CMK (cell line): ENCODE data around the gene COPS6.

Experiments used
- DNase-seq: peaks from one replicate; pipeline ENCODE4 v3.0.0-alpha.2; 2010; ENCODE audit warnings: low read depth

Gene COPS6

DNA sequence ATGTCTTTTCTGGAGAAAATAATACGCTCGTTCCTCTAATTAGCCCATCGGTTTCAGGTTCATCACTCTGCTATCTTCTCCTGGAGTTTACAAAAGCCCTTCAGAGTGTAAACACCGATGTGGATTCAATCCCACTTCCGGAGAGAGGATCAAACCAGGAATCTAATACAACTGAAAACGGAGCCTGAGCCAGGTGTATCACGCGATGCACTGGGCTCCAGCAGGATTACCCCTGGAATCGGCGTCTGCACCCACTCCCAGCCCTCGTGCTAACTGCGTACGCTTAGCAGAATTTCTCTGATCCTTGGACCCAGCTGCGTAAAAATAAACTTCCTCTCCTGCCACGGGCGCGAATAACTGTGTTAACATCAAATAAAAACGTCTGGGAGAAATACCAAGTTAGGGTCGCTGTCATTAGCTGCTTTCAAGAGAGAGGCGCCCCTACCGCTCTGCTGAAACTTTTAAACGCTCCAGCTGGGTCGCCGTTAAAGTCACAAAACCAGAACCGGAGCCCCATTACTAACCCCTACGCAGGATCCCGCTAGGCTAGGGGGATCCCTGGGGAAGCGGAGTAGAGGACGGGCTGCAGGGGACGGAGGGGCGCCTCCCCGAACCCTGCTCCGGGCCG, 7.7 kb upstream of the COPS6 start:
- no peak for DNase-seq

DNA sequence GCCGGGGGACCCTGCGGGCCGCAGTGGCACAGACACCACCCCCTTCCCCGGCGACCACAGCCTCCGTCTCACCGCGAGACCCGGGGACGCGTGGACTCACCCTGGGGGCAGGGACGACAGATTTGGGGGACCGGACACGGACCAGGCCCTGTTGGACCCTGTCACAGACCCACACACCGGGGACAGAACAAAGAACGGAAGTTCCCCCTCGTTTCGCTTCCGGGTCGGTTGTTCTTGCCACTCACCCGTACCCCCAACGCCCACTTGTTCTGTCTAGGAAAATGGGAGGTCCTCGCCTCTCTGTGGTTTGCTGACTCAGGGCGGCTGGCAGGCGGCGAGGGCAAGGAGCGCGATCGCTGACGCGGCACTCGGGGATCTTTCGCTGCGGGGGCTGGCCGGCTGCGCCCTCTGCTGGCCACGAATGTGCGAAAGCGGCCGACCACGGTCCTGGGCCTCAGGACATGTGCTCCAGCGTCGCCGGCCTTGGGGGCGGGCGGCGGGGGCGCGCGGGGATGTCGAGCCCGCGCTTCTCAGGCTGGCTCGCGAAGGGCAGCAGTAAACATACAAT, 7.2 kb upstream of the COPS6 start, which contains the start of gene ZNF3:
ZNF3 (minus strand) TSS at position 189 of the 568 bp plus-strand sequence. CDS start 4,366 bp downstream, outside the sequence.
- peak; percentile 97 for DNase-seq

DNA sequence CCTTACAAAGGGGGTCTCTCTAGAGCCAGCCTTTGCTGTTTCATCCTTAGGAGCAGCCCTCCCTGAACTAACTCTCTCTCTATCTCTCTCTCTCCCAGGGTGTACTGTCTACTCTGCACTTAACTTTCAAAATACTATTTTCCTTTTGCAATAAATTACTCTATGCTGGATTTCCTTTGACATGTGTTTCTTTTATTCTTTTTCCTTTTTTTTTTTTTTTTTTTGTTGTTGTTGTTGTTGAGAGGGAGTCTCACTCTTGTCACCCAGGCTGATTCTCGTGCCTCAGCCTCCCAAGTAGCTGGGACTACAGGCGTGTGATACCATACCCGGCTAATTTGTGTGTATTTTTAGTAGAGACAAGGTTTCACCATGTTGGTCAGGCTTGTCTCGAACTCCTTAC, 5.8 kb upstream of the COPS6 start:
- DNase-seq = no peak

DNA sequence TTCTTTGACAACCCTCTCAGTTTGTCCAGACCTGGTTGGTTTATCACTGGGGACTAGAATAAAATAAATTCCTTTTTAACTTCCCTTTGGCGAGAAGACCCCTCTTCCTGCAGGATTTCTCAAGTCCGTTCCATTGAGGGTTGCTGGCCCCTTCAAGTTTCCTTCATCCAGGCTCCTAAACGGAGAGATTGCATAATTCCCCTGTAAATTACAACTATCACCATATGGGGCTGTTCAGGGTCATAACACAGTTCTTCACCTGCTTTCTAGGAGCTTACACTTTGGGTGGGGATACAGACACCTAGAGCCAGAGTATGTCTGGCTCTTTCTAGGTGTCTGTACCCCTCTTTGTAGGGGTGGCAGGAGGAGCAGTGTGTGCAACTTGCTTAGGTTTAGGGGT, 3.3 kb upstream of the COPS6 start:
- DNase-seq = no peak

DNA sequence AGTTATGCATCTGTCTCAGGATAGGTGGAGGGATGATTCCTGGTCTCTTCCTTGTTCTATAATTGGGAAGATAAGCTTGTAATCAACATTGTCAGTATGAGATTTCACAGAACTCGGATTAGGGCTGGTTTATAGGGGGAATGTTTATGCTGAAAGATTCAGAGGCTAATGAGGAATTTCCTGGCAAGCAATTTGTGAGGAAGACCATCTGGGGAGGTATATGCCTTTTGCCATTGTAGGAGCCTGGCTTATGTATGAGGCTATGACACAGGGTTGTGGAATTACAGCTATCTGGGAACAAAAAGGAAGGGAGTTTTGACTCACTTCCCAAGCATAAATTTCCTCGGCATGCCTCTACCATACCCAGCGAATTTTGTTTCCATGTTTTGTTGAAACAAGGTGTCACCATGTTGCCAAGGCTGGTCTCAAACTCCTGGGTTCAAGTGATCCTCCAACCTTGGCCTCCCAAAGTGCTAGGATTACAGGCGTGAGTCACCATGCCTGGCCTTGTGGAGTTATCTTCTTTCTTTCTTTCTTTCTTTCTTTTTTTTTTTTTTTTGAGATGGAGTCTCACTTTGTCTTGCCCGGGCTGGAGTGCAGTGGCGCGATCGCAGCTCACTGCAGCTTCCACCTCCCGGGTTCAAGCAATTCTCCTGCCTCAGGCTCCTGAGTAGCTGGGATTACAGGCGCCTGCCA, 1.6 kb upstream of the COPS6 start:
- no peak for DNase-seq

DNA sequence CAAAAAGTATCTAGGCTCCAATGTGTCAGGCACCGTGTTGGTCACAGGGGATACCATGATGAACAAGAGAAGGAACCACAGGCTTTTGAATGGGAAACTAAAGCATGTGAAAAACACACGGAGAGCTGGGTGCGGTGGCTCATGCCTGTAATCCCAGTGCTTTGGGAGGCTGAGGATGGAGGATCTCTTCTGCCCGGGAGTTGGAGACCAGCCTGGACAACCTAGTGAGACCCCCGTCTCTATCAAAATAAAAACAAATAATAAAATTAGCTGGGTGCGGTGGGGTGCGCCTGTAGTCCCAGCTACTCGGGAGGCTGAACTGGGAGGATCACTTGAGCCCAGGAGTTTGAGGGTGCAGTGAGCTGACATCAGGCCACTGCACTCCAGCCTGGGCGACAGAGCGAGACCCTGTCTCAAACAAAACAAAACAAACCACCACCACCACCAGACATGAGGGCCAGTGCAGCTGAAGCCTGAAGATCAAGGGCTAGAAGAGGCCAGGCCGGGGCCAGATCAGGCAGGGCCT, 611 bp upstream of the COPS6 start:
- DNase-seq = no peak

DNA sequence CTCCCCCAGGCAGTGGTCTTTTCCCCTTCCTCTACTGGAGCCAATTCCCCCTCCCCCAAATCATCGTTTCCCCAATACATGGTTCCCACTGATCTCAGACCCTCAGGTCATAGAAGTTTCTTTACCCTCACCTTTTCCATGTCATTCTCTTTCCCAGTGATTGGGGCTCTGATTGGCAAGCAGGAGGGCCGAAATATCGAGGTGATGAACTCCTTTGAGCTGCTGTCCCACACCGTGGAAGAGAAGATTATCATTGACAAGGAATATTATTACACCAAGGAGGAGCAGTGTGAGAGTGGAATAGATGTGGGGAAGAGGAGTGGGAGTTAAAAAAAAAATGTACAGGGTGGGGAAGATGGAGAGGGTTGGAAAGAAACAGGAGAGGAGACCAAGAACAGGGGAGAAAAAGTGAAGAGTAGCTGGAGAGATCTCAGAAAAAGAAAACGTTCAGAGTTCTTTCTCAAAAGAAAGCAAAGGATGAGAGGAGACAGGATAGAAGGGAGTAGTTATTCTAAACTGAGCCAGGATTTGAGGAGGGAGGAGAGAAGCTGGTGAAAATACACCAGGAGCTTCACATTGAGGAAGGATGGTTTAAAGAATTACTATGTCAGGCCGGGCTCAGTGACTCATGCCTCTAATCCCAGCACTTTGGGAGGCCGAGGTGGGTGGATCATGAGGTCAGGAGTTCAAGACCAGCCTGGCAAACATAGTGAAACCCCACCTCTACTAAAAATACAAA, 858 bp downstream of the COPS6 start:
- DNase-seq = no peak

DNA sequence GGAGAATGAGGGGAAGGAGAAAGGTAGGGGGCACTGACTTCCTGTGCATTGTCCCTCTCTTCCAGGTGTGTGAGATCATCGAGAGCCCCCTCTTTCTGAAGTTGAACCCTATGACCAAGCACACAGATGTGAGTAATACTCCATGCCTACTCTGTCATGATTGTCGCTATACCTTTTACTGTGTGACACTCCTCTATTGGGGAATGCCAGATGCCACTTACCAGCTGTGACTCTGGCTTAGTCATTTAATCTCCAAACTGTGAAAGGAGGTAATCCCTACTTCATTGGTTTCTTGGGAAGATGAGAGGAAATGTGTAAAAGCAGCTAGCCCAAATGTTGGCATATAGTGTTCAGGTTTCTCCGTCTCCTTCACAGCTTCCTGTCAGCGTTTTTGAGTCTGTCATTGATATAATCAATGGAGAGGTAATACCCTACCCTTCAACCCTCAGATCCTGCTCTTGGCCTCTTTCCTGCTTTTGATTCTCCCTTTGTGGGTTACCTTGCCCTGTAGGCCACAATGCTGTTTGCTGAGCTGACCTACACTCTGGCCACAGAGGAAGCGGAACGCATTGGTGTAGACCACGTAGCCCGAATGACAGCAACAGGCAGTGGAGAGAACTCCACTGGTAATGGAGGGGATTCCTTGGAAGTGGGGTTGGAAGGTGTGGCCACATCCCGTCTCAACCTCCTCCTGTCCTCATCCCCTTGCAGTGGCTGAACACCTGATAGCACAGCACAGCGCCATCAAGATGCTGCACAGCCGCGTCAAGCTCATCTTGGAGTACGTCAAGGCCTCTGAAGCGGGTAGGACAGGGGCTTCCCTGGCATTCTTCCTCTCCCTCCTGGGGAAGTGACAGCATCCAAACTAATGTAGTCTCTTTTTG, 2.0 kb downstream of the COPS6 start:
- no peak for DNase-seq

DNA sequence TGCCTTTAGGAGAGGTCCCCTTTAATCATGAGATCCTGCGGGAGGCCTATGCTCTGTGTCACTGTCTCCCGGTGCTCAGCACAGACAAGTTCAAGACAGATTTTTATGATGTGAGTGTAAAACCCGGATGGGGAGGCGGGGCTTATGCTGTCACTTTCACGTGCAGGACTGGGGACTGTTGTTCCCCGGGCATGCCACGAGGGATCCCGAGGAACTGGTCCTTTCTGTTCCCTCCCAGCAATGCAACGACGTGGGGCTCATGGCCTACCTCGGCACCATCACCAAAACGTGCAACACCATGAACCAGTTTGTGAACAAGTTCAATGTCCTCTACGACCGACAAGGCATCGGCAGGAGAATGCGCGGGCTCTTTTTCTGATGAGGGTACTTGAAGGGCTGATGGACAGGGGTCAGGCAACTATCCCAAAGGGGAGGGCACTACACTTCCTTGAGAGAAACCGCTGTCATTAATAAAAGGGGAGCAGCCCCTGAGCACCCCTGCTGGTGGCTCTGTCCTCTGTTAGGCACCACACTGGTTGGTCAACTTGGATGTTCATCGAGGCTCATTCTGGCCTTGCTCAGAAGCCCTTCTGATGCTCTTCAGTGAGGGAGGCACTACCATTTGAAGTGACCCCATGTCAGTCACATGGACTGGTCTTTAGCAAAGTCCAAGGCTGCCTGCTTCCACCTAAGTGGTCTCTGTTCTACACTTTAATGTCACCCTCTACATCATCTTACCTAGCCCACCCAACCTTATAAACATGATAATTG, 2.8 kb downstream of the COPS6 start:
- DNase-seq = no peak

DNA sequence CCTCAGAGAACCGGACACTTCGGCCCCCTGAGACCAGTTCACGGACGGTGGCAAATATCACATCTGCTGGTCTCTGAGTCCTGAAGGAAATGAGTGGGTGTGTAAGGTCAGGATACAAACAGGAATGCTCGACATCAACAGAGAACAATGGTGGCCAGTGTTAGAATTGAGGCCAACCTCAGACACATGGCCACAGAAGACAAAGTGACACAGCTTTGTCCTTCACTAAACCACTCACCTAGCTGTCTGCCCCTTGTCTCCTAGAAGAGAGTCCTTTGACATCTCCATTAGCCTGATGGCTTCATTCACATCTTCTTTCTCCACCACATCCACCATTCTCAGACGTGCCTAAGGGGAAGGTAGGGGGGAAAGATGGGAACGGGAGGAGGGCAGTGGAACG, 4.3 kb downstream of the COPS6 start:
- no peak for DNase-seq

DNA sequence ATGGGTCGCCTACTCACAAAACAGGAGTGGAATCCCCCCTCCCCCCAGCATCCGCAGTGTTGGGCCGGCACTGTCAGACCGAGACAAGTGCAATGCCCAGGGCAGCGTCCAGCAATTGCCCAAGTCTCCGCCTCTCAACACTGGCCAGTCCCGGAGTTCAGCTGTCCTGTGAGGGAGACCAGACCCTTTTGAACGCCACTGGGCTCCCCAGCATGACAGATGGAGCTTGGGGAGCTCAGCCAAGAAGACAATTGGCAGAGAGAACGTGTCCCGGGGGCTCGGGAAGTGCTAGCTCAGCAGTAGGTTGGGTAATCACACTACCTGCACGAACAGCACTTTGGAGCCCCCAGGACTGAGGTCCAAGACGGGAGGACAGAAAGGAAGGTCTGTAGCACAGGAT, 4.7 kb downstream of the COPS6 start:
- no peak for DNase-seq

DNA sequence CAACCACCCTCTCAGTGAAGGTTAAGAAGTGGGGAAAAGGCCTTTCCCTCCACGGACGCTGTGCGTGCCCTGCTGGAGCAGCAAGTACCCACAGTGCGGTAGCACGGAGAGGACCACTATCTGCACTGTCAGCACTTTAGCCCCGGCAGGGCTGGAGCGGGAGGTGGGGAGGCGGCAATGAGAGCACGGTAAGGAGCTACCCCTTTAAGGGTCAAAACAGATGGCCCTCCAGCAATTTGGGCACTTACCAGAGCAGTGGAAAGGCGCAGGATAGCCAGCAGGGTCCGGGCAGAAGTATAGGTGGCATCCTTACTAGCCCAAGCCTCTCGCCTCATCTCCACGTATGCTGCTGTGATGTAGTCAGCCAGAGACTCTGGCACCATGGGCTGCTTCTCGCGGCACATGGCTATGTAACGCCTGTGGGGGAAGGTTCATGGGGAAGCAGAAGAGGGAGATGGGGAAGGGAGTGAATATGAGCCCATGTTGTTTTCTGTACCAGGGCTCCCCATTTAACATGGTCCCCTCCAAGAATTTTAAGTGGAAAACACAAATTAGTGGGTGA, 5.2 kb downstream of the COPS6 start:
- DNase-seq = no peak

DNA sequence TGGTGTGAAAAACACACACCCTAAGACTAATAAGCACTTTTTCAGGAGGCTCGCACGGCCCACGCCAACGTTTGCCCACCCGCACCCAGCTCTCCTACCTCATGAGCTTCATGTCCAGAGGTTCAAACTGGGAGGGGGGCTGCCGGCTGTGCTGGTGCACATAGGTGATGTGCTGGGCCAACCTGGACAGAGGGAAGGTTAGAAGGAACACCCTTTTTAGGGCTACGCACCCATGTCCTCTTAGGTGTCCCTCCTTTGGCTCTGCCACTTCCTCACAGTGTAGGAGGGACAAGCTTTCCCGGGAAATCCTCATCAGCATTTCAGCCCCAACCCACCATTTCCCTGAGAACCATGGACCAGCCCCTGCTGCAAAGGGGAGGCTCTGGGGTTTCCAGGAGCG, 6.5 kb downstream of the COPS6 start:
- DNase-seq = no peak

DNA sequence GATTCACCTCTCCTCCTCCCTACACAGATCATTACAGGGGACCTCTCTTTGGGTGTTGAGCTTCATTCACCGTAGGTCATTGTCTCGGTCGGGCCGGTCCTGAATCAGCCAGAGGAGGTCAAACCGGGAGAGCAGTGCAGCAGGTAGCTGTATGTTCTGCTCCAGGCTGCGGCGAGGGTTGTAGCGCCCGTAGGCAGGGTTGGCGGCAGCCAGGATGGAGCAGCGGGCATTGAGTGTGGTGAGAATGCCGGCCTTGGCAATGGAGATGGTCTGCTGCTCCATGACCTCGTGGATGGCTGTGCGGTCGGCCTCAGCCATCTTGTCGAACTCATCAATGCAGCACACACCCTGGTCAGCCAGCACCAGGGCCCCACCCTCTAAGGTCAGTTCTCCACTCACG, 6.9 kb downstream of the COPS6 start:
- no peak for DNase-seq

DNA sequence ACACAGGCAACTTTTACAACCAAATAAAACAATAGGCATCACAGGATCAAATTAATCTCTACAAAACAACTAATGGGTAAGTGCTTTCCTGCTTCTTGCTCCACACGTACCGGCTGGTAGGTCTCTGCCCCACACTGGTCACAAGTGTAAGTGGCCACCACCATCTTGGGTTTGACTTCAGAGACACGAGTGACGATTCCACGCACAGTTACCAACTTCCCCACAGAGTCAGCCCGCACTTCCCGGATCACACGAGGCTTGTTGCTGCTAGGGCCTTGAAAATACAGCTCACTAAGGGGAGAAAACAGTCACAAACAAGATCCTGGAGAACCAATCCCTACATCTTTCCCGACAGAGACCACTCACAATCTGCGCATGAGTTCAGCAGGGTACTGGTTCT, 10.1 kb downstream of the COPS6 start:
- no peak for DNase-seq

DNA sequence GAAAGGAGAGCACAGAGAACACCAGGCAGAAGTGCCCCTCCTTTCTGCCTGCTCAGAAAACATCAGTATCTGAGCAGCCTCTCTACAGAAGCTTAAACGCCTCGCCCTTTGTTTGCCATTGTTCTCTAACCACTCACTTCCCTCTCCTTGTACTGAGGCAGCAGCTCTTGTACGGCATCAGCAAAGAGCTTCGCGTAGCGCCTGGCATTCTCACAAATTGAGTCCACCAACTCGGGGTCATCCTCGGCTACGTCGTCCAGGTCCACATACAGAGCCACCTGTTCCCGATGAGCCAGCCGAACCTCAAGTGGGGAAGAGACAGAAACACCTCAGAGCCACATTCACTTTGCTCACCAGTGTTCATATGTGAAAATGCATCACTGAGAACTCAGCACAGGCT, 10.7 kb downstream of the COPS6 start:
- DNase-seq = no peak

DNA sequence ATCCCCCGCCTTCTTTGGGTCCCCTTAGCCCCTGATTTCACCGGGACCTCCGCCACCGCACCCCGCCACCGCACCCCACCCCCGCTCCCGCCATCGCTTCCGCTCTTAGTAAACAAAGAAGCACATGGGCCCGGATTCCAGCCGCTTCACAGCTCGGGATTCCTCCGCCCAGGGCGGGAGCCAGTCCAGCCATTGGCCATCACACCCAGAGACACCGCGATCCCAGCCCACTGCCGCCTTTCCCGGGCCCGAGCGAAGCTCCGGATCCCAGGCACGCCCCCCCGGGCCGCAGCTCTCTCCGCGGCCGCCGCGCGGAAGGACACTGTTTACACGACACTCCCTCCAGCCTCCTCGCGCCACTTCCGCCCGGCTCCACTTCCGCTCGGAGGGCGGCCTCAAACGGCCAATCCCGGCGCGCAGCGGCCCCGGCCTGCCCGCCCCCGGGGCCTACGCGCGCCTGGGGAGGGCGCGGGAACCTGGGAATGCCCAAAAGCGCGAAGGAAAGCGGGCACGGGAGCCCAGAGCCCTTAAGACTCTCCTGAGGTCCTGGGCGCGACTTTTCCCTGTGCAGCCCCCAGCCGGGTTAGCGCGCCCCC, 11.7 kb downstream of the COPS6 start:
- DNase-seq = peak; percentile 84

DNA sequence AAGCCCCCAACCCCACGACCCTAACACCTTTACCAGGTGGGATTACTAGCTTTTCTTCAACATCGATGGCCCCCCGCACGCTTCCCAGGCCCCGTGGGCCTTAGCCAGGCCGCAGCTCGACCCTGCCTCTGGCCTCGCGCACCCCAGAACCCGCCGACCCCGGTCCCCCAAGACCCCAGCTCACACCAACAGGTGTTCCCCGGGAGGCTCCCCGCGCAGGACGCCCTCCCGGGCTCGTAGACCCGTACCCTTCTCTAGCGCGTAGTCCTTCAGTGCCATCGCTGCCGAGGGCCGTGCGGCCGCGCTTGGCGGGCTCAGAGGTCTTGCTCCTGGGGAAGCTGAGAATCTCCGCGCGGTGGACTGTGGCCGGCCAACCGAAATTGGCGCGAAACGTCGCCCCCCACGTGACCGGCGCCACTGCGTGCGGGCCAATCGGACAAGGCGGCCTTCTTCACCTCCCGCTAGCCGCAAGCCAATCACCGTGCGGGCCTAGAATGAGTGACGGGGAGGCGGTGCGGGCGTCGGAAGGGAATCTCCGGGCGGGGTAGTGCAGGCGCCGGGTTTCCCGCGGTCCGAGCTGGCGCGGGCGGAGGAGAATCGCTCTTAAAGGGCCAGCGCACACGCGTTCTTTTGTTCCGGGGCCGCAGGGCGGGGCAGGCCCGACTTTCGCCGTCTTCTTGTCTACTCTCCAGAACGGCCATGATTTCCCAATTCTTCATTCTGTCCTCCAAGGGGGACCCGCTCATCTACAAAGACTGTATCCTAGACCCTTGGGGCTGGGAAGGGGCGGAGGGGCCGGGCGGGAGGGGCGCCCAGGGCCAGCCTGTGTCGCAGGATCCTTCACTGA, 12.5 kb downstream of the COPS6 start, which contains the start of the genes AP4M1 and MCM7:
AP4M1 (plus strand) TSS at position 628 of the 847 bp plus-strand sequence; CDS start at position 700, 72 bp downstream.
MCM7 (minus strand) TSS at position 382 of the 847 bp plus-strand sequence; CDS start at position 279, 103 bp downstream.
- peak; percentile 94 for DNase-seq
